Measurements from ENCODE around the gene TKT.
A peak's percentile ranks its signal among the peaks of the same experiment; 100 is the strongest.

The TKT gene

DNA sequence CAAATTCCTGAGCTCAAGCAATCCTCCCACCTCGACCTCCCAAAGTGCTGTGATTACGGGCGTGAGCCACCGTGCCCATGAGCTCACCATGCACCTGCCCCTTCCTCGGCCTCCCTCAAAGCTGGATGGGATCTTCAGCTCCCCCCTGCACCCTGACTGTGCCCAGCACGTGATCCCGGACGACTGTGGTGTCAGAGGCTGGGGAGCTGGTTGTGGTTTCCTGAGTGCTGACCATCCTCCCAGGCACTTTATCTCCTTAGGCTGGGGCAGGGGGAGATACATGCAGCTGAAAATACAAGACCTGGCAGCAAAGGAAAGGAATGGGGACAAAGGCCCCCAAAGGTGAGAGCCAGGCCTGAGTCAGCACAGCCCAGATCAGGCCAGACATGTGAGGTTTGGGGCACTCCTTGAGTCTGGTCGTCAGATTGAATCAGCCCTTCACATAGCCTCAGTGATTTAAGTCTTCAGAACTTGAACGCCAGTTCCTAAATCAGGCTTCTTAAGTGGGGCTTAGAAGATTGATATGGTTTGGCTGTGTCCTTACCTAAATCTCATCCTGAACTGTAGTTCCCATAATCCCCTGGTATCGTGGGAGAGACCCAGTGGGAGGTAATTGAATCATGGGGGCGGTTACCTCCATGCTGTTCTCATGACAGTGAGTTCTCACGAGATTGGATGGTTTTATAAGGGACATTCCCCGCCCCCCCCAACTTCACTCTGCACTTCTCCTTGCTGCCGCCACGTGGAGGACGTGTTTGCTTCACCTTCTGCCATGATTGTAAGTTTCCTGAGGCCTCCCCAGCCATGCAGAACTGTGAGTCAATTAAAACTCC, 59.0 kb downstream of the TKT start:
- DNase-seq (ENCODE audit: low read depth in 1 of 2, low spot score in 1 of 2) = peak; percentile 86 to 92
- peak; percentile 78 for TF ChIP-seq POLR2AphosphoS5 (IDR thresholded peaks at IDR 0.05; ENCODE audit: low read depth)
- no peak for TF ChIP-seq GABPA (IDR thresholded peaks at IDR 0.05; ENCODE audit: low read depth)
- TF ChIP-seq, protein P1, sequence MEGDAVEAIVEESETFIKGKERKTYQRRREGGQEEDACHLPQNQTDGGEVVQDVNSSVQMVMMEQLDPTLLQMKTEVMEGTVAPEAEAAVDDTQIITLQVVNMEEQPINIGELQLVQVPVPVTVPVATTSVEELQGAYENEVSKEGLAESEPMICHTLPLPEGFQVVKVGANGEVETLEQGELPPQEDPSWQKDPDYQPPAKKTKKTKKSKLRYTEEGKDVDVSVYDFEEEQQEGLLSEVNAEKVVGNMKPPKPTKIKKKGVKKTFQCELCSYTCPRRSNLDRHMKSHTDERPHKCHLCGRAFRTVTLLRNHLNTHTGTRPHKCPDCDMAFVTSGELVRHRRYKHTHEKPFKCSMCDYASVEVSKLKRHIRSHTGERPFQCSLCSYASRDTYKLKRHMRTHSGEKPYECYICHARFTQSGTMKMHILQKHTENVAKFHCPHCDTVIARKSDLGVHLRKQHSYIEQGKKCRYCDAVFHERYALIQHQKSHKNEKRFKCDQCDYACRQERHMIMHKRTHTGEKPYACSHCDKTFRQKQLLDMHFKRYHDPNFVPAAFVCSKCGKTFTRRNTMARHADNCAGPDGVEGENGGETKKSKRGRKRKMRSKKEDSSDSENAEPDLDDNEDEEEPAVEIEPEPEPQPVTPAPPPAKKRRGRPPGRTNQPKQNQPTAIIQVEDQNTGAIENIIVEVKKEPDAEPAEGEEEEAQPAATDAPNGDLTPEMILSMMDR (IDR thresholded peaks at IDR 0.05; ENCODE audit: insufficient read depth, low read length) = no peak
- TF ChIP-seq, protein P2, sequence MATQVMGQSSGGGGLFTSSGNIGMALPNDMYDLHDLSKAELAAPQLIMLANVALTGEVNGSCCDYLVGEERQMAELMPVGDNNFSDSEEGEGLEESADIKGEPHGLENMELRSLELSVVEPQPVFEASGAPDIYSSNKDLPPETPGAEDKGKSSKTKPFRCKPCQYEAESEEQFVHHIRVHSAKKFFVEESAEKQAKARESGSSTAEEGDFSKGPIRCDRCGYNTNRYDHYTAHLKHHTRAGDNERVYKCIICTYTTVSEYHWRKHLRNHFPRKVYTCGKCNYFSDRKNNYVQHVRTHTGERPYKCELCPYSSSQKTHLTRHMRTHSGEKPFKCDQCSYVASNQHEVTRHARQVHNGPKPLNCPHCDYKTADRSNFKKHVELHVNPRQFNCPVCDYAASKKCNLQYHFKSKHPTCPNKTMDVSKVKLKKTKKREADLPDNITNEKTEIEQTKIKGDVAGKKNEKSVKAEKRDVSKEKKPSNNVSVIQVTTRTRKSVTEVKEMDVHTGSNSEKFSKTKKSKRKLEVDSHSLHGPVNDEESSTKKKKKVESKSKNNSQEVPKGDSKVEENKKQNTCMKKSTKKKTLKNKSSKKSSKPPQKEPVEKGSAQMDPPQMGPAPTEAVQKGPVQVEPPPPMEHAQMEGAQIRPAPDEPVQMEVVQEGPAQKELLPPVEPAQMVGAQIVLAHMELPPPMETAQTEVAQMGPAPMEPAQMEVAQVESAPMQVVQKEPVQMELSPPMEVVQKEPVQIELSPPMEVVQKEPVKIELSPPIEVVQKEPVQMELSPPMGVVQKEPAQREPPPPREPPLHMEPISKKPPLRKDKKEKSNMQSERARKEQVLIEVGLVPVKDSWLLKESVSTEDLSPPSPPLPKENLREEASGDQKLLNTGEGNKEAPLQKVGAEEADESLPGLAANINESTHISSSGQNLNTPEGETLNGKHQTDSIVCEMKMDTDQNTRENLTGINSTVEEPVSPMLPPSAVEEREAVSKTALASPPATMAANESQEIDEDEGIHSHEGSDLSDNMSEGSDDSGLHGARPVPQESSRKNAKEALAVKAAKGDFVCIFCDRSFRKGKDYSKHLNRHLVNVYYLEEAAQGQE (IDR thresholded peaks at IDR 0.05; ENCODE audit: insufficient replicate concordance, low read depth) = peak; percentile 48
- peak; percentile 53; the same call in 1 of the 2 replicates for TF ChIP-seq SPI1 (IDR thresholded peaks at IDR 0.05; ENCODE audit: borderline replicate concordance, low read depth)
- peak overlapping the region; percentile 42 for H3K27ac ChIP-seq (replicated peaks)

DNA sequence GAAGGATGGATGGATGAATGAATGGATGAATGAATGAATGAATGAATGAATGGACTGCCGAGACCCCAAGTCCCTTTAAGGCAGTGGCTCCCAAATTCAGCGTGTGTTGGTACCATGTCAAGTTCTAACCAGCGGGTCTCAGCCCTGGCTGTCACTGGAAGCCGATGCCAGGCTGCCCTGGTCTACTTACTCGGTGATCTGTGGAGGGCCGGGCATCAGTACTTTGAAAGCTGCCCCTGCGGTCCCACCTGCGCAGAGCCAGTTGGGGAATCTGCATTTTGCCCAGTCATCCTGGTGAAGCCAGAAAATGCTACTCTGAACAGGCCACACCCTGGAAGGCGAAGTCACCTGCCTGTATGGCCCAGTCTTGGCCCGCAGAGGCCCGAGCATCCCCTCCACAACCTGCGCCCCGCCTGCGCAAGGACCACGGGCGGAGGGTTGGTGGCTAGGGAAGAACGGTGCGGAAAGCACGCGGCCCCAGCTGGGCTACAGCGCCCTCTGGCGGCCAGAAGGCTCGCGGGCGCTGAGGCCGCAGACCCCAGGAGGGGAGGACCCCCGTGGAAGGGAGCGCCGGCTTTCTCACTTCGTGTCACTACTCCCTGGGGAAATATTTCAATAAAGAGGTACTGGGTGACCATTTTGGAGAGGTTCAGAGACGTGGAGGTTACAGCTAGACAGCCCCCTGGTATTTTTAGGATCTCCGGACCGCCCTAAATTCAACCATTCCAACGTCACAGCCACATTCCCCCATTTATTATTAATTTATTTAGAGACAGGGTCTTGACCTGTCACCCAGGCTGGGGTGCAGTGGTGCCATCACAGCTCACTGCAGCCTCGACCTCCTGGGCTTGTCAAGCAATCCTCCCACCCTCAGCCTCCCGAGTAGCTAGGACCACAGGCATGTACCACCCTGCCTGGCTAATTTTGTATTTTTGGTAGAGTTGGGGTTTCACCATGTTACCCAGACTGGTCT, 59.9 kb downstream of the TKT start:
- TF ChIP-seq SPI1 (IDR thresholded peaks at IDR 0.05; ENCODE audit: borderline replicate concordance, low read depth) (peak; percentile 2; the same call in 1 of the 2 replicates), GABPA (IDR thresholded peaks at IDR 0.05; ENCODE audit: low read depth) (no peak), POLR2AphosphoS5 (IDR thresholded peaks at IDR 0.05; ENCODE audit: low read depth) (peak; percentile 23; the same call in 1 of the 2 replicates)
- TF ChIP-seq, protein P1 (IDR thresholded peaks at IDR 0.05; ENCODE audit: insufficient read depth, low read length) = peak; percentile 91
- TF ChIP-seq, protein P2 (IDR thresholded peaks at IDR 0.05; ENCODE audit: insufficient replicate concordance, low read depth) = no peak
- Histone ChIP-seq H3K4me3 (replicated peaks; ENCODE audit: insufficient read depth, low read length) (no peak overlapping the region), H3K27me3 (ENCODE audit: insufficient read depth, poor library complexity, severe bottlenecking) (no peaks in the 10 kb centered on the region), H3K27ac (replicated peaks) (peak overlapping the region; percentile 42)
- peak in 1 of 2 experiments; percentile 57 for DNase-seq (ENCODE audit: low read depth in 1 of 2, low spot score in 1 of 2)

More for the DNA sequence above, 59.0 kb downstream of the TKT start:
- Histone ChIP-seq H3K4me3 (replicated peaks; ENCODE audit: insufficient read depth, low read length) (no peak overlapping the region; the same call in 1 of the 2 replicates), H3K27me3 (ENCODE audit: insufficient read depth, poor library complexity, severe bottlenecking) (no peaks in the 10 kb centered on the region)

- Histone ChIP-seq H3K27ac (replicated peaks) (no peak overlapping the region), H3K27me3 (ENCODE audit: insufficient read depth, poor library complexity, severe bottlenecking) (no peaks in the 10 kb centered on the region), H3K4me3 (replicated peaks; ENCODE audit: insufficient read depth, low read length) (no peak overlapping the region)
- DNase-seq (ENCODE audit: low read depth in 1 of 2, low spot score in 1 of 2) = no peak
- TF ChIP-seq, protein P1 (IDR thresholded peaks at IDR 0.05; ENCODE audit: insufficient read depth, low read length) = no peak
- TF ChIP-seq, protein P2 (IDR thresholded peaks at IDR 0.05; ENCODE audit: insufficient replicate concordance, low read depth) = no peak
- TF ChIP-seq GABPA (IDR thresholded peaks at IDR 0.05; ENCODE audit: low read depth) (no peak), SPI1 (IDR thresholded peaks at IDR 0.05; ENCODE audit: borderline replicate concordance, low read depth) (no peak), POLR2AphosphoS5 (IDR thresholded peaks at IDR 0.05; ENCODE audit: low read depth) (no peak; the same call in 1 of the 2 replicates)
These were observed 60.8 kb downstream of the TKT start for GRCh38 chr3:53195066-53195450.

Data from HL-60 (cell line).